Measurements from ENCODE around the gene FRRS1L.

GRCh38 chr9:109092587-109092986, 74.5 kb downstream of the FRRS1L start:
- TF ChIP-seq CTCF (IDR thresholded peaks at IDR 0.05) (no peak), POLR2A (IDR thresholded peaks at IDR 0.05) (no peak), EP300 (IDR thresholded peaks at IDR 0.05; ENCODE audit: low read depth) (no peak), POLR2AphosphoS5 (IDR thresholded peaks at IDR 0.05) (no peak)
